ENCODE results near the gene NSDHL. TPM values are rescaled to one million over a fixed set of nuclear protein-coding genes. Genes with fewer than 3 reads are reported as not detected.
"Not testable (repeated sequence)": the region's sequence is repeated elsewhere in the genome, so short reads cannot be mapped to it uniquely, and the experiment has no call there.

Gene NSDHL
- total RNA-seq, 4 donors from 2014 or later, result 41.0 to 63.7 (median 57.4) TPM

DNA sequence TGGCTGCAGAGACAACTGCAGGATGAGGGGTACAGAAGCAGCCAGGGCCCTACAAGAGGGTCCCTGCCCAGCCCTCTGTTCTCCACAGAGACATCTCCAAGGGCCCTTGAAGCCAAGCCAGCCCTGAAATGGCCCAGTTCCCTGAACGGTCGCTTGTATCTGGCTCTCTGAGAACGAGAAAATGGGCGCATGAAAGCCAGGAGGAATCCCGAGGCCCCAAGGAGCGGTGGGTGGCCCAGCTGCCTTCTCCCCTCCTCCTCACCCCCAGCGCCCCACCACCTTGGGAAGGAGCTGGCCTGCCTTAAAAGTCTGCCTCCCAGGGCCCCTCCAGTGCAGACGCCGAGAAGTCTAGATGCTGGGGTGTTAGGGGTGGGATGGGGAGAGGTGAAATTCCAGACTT is 72.7 kb downstream of the NSDHL start:
- intact Hi-C loops (cut with DNase I), result no loop called here
- Histone ChIP-seq H3K27me3 (no peaks in the 10 kb centered on the region), H3K4me1 (peaks cover 0 to 92% (median 0%) of the 10 kb centered on the region in 3 donors), H3K27ac (no peak overlapping the region), H3K36me3 (no peaks in the 10 kb centered on the region), H3K4me3 (no peak overlapping the region), H3K9me3 (no peaks in the 10 kb centered on the region)
- DNase-seq, result no peak
- TF ChIP-seq, protein P1, sequence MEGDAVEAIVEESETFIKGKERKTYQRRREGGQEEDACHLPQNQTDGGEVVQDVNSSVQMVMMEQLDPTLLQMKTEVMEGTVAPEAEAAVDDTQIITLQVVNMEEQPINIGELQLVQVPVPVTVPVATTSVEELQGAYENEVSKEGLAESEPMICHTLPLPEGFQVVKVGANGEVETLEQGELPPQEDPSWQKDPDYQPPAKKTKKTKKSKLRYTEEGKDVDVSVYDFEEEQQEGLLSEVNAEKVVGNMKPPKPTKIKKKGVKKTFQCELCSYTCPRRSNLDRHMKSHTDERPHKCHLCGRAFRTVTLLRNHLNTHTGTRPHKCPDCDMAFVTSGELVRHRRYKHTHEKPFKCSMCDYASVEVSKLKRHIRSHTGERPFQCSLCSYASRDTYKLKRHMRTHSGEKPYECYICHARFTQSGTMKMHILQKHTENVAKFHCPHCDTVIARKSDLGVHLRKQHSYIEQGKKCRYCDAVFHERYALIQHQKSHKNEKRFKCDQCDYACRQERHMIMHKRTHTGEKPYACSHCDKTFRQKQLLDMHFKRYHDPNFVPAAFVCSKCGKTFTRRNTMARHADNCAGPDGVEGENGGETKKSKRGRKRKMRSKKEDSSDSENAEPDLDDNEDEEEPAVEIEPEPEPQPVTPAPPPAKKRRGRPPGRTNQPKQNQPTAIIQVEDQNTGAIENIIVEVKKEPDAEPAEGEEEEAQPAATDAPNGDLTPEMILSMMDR (IDR thresholded peaks at IDR 0.05), result no peak
- no peak for TF ChIP-seq POLR2A (IDR thresholded peaks at IDR 0.05)
- 76% methylated on average over 9 of the region's 9 CpGs; no CpG with 5 or more reads in 1 of the 2 donors for WGBS, 2 donors

GRCh38 chrX:152904151-152905080 is 73.6 kb downstream of the NSDHL start:
- H3K9me3 ChIP-seq, result no peaks in the 10 kb centered on the region
- TF ChIP-seq, protein P1 (IDR thresholded peaks at IDR 0.05), result peak in 5 of 6 experiments; percentile 56 to 73 (median 60)
- TF ChIP-seq POLR2A (IDR thresholded peaks at IDR 0.05), result no peak
- H3K27ac ChIP-seq, result no peak overlapping the region
- no peak overlapping the region for H3K4me3 ChIP-seq
- H3K27me3 ChIP-seq, result no peaks in the 10 kb centered on the region
- WGBS, 2 donors, result 20 to 50% methylated on average over 4 to 6 of the region's 20 CpGs
- no peaks in the 10 kb centered on the region for H3K36me3 ChIP-seq
- H3K4me1 ChIP-seq, result peaks cover 0 to 95% (median 0%) of the 10 kb centered on the region in 3 donors
- intact Hi-C loops (cut with DNase I), result no loop called here
- DNase-seq, result no peak

- intact Hi-C loops (cut with DNase I), result no loop called here
- Histone ChIP-seq H3K36me3 (no peaks in the 10 kb centered on the region), H3K9me3 (no peaks in the 10 kb centered on the region), H3K27me3 (no peaks in the 10 kb centered on the region), H3K27ac (no peak overlapping the region), H3K4me1 (peaks cover 0 to 94% (median 0%) of the 10 kb centered on the region in 3 donors), H3K4me3 (no peak overlapping the region)
- TF ChIP-seq POLR2A (IDR thresholded peaks at IDR 0.05), result no peak
- TF ChIP-seq, protein P1 (IDR thresholded peaks at IDR 0.05), result no peak
- 71 to 100% methylated on average over 1 to 3 of the region's 8 CpGs for WGBS, 2 donors
- no peak for DNase-seq
These were observed 74.2 kb downstream of the NSDHL start for GRCh38 chrX:152905081-152905420.

- no peaks in the 10 kb centered on the region for H3K36me3 ChIP-seq
- no peaks in the 10 kb centered on the region for H3K9me3 ChIP-seq
- H3K4me3 ChIP-seq, result no peak overlapping the region
- intact Hi-C loops (cut with DNase I), result no loop called here
- no peak for DNase-seq
- WGBS, 2 donors, result 28 to 64% methylated on average over 5 of the region's 17 CpGs
- H3K27ac ChIP-seq, result no peak overlapping the region
- no peaks in the 10 kb centered on the region for H3K27me3 ChIP-seq
- TF ChIP-seq, protein P1 (IDR thresholded peaks at IDR 0.05), result no peak
- TF ChIP-seq POLR2A (IDR thresholded peaks at IDR 0.05), result no peak
- H3K4me1 ChIP-seq, result peaks cover 0 to 84% (median 3%) of the 10 kb centered on the region in 3 donors
These were observed 76.3 kb downstream of the NSDHL start for GRCh38 chrX:152907084-152907651.

- H3K36me3 ChIP-seq, result peaks cover 0 to 2% (median 0%) of the 10 kb centered on the region in 3 donors
- DNase-seq, result no peak
- intact Hi-C loops (cut with DNase I), result no loop called here
- H3K4me1 ChIP-seq, result peaks cover 0 to 73% (median 3%) of the 10 kb centered on the region in 3 donors
- 63 to 80% methylated on average over 2 to 3 of the region's 14 CpGs for WGBS, 2 donors
- H3K27me3 ChIP-seq, result no peaks in the 10 kb centered on the region
- TF ChIP-seq, protein P1 (IDR thresholded peaks at IDR 0.05), result no peak
- TF ChIP-seq POLR2A (IDR thresholded peaks at IDR 0.05), result no peak
- H3K4me3 ChIP-seq, result no peak overlapping the region
- no peak overlapping the region for H3K27ac ChIP-seq
- no peaks in the 10 kb centered on the region for H3K9me3 ChIP-seq
These were observed 77.6 kb downstream of the NSDHL start for GRCh38 chrX:152908486-152908885.

- H3K9me3 ChIP-seq; H3K4me3 ChIP-seq; intact Hi-C loops (cut with DNase I); H3K27ac ChIP-seq; DNase-seq; H3K27me3 ChIP-seq: not testable (repeated sequence)
- Histone ChIP-seq H3K36me3 (peaks cover 0 to 18% (median 0%) of the 10 kb centered on the region in 3 donors), H3K4me1 (peaks cover 0 to 58% (median 3%) of the 10 kb centered on the region in 3 donors)
- WGBS, 2 donors, result 34 to 84% methylated on average over 6 to 7 of the region's 7 CpGs
These were observed 79.2 kb downstream of the NSDHL start for GRCh38 chrX:152910018-152910417.

Measured in esophagus squamous epithelium (tissue), 5 donors.